ENCODE measurements around the gene PTH1R.
A peak's percentile ranks its signal among the peaks of the same experiment; 100 is the strongest.

PTH1R gene

GRCh38 chr3:46884427-46884826 lies 6.9 kb downstream of the PTH1R start:
- DNase-seq = no peak

- DNase-seq = no peak
These were observed 7.4 kb downstream of the PTH1R start for GRCh38 chr3:46884929-46885328.

GRCh38 chr3:46885612-46886011 lies 8.1 kb downstream of the PTH1R start:
- DNase-seq = no peak

- no peak for DNase-seq
These were observed 10.5 kb downstream of the PTH1R start for GRCh38 chr3:46887980-46888494.

GRCh38 chr3:46888705-46889104 lies 11.2 kb downstream of the PTH1R start:
- DNase-seq = no peak

- no peak for DNase-seq
These were observed 12.0 kb downstream of the PTH1R start for GRCh38 chr3:46889381-46890110.

GRCh38 chr3:46890132-46890531 lies 12.6 kb downstream of the PTH1R start:
- no peak for DNase-seq

GRCh38 chr3:46891132-46891531 lies 13.6 kb downstream of the PTH1R start:
- DNase-seq = no peak

- DNase-seq = peak in 1 of 2 donors; percentile 26
These were observed 15.0 kb downstream of the PTH1R start for GRCh38 chr3:46892285-46893145.

GRCh38 chr3:46893146-46893748 lies 15.7 kb downstream of the PTH1R start:
- no peak for DNase-seq

- no peak for DNase-seq
These were observed 16.2 kb downstream of the PTH1R start for GRCh38 chr3:46893763-46894162.

- DNase-seq = no peak
These were observed 16.7 kb downstream of the PTH1R start for GRCh38 chr3:46894256-46894655.

- peak; percentile 86 for DNase-seq
These were observed 17.7 kb downstream of the PTH1R start for GRCh38 chr3:46895204-46895660.

GRCh38 chr3:46895761-46896160 lies 18.2 kb downstream of the PTH1R start:
- DNase-seq = no peak

GRCh38 chr3:46896386-46896785 lies 18.9 kb downstream of the PTH1R start:
- DNase-seq = no peak

- DNase-seq = no peak
These were observed 19.5 kb downstream of the PTH1R start for GRCh38 chr3:46897031-46897430.

GRCh38 chr3:46897829-46898320 lies 20.4 kb downstream of the PTH1R start:
- no peak for DNase-seq

GRCh38 chr3:46898321-46899150 lies 21.0 kb downstream of the PTH1R start:
- DNase-seq = no peak

GRCh38 chr3:46899151-46900006 lies 21.9 kb downstream of the PTH1R start:
- no peak for DNase-seq

GRCh38 chr3:46900007-46900292 lies 22.4 kb downstream of the PTH1R start:
- no peak for DNase-seq

GRCh38 chr3:46900356-46900755 lies 22.8 kb downstream of the PTH1R start:
- DNase-seq = no peak

GRCh38 chr3:46901061-46901460 lies 23.5 kb downstream of the PTH1R start:
- DNase-seq = no peak

All from stimulated activated CD4-positive, alpha-beta T cell treated with anti-CD3 and anti-CD28 coated beads, Interleukin-2, amount 100 ng/mL, for 24 hours (primary cell).